Ishikawa (cell line): ENCODE data around the gene CREB3L2.

Experiments used
- RAD21 ChIP-seq: IDR thresholded peaks from 2 replicates; pipeline ENCODE4 v1.6.1; 2012; ENCODE audit warnings: low read depth
- TAF1 ChIP-seq: IDR thresholded peaks from 2 replicates; pipeline ENCODE4 v1.6.1; 2012; ENCODE audit warnings: low read depth, mild to moderate bottlenecking
- TF ChIP-seq, protein P1 (sequence below): IDR thresholded peaks from 2 replicates; pipeline ENCODE4 v1.6.1; 2012
- TF ChIP-seq, protein P2 (sequence below): IDR thresholded peaks from 2 replicates; pipeline ENCODE4 v1.6.1; 2012; ENCODE audit warnings: low read depth, mild to moderate bottlenecking

DNA sequence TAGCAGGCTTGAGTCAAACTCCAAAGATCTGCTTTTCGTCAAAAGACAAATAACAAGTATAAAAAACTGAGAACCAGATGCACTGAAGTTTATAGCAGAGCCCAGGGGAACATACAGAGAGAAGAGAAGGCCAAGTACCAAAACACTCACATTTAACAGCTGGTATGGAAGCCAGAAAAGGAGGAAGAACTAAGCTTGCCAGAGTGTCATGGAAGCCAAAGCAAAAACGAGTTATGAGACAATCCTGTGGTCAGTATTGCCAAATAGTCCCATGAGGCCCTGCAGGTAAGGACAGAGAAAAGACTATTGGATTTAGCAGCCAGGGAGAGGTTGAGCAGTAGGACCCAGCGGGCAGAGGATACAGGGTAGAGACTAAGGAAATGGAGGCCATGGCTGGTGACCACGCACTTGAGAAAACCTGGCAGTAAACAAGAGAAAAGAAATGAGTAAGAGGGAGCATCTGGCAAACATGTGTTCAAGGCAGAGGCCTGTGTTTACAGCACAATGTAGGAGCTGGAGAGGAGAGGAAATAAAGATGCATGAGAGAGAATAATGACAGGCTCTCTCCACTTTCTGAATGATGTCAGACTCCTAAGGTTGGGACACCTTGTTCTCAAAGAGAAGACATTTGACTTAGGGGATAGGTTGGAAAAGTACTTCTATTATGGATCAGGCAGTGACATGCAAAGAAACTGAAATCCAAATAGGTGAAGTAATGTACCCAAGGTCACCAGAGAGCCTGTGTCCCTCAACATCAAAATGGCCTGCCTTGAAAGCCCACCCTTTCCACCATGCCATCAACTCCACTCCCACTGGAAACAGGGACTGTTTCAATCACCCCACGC, 9.1 kb downstream of the CREB3L2 start:
- TF ChIP-seq RAD21 (no peak), TAF1 (no peak)
- TF ChIP-seq, protein P1, sequence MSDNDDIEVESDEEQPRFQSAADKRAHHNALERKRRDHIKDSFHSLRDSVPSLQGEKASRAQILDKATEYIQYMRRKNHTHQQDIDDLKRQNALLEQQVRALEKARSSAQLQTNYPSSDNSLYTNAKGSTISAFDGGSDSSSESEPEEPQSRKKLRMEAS, result no peak
- TF ChIP-seq, protein P2, sequence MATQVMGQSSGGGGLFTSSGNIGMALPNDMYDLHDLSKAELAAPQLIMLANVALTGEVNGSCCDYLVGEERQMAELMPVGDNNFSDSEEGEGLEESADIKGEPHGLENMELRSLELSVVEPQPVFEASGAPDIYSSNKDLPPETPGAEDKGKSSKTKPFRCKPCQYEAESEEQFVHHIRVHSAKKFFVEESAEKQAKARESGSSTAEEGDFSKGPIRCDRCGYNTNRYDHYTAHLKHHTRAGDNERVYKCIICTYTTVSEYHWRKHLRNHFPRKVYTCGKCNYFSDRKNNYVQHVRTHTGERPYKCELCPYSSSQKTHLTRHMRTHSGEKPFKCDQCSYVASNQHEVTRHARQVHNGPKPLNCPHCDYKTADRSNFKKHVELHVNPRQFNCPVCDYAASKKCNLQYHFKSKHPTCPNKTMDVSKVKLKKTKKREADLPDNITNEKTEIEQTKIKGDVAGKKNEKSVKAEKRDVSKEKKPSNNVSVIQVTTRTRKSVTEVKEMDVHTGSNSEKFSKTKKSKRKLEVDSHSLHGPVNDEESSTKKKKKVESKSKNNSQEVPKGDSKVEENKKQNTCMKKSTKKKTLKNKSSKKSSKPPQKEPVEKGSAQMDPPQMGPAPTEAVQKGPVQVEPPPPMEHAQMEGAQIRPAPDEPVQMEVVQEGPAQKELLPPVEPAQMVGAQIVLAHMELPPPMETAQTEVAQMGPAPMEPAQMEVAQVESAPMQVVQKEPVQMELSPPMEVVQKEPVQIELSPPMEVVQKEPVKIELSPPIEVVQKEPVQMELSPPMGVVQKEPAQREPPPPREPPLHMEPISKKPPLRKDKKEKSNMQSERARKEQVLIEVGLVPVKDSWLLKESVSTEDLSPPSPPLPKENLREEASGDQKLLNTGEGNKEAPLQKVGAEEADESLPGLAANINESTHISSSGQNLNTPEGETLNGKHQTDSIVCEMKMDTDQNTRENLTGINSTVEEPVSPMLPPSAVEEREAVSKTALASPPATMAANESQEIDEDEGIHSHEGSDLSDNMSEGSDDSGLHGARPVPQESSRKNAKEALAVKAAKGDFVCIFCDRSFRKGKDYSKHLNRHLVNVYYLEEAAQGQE, result no peak
